ENCODE results near the gene RBMS3.

DNA sequence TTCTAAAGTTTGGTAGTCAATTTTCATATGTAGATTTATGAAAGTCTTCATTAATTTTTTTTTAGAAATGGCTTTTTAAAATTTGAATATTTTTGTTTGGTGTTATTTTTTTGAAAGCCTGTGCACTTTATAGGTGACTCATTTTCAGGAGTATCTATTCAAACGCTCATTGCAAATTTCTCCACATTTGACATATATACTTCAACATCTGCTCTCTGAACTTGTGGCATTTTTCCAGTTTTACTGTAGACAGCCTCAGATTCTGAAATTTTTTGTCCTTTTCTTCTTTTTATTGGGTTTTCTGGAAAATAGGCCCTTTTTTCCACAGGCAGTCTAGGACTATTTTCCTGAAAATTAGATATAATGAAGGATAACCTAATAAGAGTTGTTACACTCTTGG, 396.6 kb downstream of the RBMS3 start:
- TF ChIP-seq, protein P1, sequence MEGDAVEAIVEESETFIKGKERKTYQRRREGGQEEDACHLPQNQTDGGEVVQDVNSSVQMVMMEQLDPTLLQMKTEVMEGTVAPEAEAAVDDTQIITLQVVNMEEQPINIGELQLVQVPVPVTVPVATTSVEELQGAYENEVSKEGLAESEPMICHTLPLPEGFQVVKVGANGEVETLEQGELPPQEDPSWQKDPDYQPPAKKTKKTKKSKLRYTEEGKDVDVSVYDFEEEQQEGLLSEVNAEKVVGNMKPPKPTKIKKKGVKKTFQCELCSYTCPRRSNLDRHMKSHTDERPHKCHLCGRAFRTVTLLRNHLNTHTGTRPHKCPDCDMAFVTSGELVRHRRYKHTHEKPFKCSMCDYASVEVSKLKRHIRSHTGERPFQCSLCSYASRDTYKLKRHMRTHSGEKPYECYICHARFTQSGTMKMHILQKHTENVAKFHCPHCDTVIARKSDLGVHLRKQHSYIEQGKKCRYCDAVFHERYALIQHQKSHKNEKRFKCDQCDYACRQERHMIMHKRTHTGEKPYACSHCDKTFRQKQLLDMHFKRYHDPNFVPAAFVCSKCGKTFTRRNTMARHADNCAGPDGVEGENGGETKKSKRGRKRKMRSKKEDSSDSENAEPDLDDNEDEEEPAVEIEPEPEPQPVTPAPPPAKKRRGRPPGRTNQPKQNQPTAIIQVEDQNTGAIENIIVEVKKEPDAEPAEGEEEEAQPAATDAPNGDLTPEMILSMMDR (IDR thresholded peaks at IDR 0.05): no peak
- TF ChIP-seq POLR2A (IDR thresholded peaks at IDR 0.05): no peak
- no peak for TF ChIP-seq EP300 (IDR thresholded peaks at IDR 0.05)
- no peak for TF ChIP-seq POLR2AphosphoS5 (IDR thresholded peaks at IDR 0.05)

Measured in upper lobe of left lung (tissue), 4 donors.